GM19240 (cell line): ENCODE measurements around the gene CAB39.

Experiments used
- DNase-seq: peaks from one replicate; pipeline ENCODE4 v3.0.0; 2011; ENCODE audit warnings: low spot score; ENCODE audit not compliant: insufficient read length

Gene CAB39

DNA sequence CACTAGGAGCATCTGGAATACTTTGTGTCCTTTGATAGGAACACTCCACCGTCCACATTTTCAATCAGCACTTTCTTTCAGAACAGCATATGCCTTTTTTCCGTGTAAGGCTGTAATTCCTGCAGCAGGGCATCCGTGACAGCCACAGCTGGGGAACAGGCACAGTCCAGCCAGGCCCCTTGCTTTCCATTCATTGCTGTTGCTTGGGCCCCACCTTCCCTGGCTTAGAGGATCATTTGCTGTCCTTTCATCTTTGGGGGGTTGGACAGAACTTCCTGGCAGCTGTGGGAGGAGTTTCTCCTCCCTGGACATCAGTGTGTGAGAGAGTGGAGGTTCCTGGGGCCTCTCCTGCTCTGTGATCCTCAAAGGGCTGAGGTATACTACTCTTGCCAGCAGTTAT, 102.4 kb downstream of the CAB39 start:
- no peak for DNase-seq

DNA sequence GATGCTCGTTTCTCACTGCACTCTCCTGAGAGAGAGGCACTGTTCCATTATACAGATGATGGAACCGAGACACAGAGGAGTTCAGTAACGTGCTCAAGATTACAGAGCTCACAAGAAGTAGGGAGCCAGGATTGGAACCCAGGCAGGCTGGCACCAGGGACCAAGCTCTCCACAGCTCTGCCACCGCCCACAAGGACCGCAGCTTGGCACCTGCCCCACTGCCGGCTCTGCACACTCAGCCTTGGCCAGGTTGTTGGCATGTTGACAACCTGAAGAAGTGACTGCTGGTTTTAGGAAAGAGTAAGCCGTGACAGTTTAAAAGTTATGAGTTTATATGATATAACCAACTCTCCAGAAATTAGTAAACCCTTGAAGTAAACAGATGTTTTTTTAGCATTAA, 104.1 kb downstream of the CAB39 start:
- no peak for DNase-seq

DNA sequence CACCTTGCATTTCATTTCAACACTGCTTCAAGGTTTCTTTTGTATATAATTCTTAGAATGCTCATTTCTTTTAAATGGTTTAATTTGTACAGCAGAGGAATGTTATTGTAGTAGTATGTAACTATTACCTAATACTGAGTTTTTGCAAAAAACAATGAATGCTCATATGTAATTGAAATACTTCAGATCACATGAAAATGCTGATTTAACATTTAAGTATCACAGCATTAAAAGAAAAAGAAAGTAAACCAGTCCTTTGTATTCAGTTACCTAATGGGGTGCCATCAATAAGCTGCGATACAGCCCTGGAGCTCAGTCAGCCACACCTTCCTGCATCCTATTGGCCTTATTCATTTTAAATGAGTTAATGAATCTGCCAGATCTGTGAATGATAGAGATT, 106.8 kb downstream of the CAB39 start:
- no peak for DNase-seq

DNA sequence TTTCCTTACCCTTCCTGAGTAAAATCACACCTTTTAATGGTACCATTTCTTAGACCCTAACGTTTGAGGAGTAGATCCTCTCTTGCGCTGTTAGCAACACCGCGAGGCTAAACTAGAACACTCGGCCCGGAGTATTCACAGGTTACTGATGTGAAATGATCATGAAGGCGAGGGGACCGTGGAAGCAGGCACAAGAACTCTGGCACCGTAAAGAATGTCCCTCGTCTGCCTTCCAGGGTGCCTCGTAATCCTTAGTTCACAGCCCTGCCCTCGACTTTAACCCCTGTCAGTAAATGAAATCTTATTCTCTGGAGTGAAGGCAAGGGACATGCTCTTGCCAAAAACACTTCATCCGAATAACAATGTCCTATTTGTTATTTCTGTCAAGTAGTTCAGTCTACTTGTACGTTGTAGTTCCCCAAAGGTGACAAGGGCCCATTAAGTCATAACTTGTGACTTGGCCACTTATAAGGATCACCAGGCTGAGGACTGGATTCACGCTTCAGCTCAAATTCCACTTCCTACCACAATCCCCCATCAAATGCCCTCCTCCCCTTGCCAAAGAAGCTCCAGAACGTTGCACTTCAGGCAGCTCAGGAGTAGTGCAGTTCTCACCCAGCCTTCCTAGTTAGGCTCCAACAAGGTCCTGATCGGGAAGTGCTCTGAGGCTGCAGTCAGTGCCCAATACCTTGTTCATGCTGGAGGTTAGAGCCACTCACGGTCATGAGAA, 108.8 kb downstream of the CAB39 start:
- DNase-seq = no peak

DNA sequence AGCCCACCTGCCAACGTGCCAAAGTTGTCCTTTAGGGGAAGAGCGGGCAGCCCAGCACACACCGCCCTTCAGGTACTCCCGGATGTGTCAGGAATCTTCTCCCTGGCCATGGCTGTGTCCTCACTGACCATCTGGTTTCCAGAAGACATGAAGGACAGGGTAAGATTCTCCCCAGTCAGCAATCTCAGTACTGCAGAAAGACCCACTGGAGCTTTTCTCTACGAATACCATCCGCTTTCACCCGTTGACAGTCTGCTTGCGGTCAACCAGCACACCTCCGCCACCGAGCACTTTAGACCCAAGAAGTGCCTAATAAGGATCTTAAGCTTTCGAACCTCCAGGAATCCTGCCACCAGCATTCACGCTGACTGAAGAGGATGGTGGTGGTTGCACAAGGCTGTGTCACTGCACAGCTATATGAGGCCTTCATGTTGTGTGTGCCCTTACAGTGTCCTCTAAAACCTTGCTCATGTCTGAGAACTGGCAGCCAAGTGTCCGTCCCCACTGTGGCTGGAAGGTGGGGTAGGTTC, 109.4 kb downstream of the CAB39 start:
- no peak for DNase-seq

DNA sequence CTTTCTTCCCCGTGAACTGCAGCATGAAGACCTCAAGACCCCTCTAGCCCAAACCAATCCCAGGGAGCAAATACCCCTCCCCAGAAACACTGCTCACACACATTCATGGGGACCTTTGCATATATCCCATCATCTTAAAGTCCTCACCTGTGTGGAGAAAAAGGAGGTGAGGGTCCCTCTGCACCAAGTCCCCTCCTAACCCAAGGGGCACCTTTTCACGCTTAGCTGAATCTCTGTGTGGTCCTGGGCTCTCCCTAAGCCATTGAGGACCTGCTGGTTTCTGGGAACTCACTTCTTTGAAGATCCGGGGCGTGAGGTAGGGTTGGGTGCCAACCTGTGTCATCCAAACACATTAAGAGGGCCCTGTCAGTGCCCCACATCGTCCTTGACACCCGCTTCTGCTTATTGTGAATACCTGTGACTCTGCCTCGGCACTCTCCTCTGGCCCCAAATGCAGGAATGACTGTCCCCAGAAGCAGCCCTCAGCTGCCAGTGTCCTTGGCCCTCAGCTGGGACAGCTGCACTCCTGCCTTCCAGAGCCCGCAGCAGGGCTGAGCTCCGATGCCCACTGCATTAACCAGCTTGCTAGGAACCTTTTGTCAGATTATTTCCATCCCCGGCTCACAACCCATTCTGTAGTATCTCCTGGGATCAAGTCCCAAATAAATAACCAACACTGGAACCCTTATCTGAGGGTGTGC, 110.8 kb downstream of the CAB39 start:
- DNase-seq = no peak

DNA sequence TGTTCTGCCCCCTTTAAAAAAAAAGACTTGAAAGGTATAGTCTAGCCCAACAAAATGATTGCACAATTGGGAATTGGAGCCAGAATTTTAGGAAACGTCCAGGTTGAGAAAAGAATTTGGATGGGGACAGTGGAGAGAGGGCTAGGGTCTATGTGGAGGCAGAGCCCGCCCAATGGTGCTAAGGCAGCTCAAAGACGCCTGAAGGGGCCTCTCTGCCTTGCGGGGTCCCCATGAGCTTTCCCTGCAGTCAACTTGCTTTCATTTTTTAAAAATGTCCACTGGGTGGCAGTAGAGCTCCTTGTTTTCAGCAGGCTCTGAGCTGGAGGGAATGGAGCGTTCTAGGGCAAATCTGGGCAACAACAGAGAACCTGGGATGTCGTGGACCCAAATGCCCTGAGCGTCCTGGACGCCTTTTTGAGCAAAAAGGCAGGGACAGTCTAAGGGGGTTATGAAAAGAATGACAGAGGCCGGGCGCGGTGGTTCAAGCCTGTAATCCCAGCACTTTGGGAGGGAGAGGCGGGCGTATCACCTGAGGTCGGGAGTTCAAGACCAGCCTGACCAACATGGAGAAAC, 111.8 kb downstream of the CAB39 start:
- peak; percentile 69 for DNase-seq

DNA sequence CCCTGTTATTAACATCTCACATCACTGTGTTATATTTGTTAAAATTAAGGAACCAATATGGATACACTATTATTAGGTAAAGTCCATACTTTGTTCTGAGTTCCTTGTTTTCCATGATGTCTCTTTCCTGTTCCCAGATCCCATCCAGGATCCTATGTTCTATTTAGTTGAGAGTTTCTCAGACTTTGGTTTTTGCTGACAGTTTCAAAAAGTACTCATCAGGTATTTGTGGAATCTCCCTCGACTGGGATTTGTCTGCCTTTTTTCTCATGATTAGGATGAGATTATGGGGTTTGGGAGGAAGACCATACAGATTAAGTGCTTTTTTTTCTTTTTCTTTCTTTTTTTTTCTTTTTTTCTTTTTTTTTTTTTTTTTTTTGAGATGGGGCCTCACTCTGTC, 112.7 kb downstream of the CAB39 start:
- no peak for DNase-seq

DNA sequence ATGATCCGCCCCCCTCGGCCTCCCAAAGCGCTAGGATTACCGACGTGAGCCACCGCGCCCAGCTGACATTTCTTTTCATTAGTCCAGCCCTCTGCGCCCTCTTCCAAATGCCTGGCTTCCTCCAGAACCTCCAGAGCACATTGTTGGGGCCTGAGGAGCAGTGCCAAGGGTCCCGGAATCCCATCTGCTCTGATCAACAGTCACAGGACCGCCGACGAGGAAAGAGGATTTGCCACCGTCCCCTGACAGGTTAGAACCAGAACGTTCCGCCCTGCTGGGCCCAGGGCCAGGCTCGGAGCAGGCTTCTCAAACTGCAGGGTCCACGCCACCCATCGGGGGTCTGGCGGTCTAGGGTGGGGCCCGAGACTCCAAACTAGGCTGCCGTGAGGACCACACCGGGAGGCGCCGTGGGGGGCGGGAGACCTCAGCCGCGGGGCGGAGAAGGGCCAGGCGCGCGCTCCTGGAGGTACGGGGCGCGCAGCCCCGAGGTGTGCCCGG, 115.2 kb downstream of the CAB39 start:
- no peak for DNase-seq

DNA sequence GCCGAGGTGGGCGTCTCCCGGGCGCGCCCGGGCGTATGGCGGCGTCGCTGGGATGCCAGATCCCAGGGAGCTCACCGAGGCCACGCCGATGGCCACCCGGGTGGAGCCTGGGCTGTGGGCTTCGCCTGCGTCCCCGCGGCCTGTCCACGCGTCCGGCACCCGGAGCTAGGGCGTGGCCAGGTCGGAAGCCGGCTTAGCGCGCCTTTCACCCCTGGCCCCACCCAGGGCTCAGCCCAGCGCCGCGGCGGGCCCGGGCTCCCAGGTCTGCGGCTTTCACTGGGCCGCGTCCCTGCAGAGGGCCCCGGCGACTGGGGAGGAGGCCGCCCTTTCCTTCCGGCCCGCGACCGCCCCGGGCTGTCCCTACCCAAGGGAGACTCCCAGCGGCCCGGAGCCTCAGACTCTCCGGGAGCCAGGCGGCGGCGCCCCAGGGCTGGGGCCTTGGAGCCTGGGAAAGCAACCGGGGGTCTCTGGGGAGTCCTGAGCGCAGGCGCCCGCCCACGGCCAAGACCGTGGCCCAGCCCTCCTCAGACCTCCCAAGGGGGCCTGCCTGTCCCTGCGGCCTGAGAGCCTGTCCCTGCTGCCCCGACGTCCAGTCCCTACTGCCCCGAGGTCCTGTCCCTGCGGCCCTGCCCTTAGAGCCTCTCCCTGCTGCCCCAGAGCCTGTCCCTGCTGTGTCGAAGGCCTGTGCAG, 115.8 kb downstream of the CAB39 start:
- peak; percentile 11 for DNase-seq

DNA sequence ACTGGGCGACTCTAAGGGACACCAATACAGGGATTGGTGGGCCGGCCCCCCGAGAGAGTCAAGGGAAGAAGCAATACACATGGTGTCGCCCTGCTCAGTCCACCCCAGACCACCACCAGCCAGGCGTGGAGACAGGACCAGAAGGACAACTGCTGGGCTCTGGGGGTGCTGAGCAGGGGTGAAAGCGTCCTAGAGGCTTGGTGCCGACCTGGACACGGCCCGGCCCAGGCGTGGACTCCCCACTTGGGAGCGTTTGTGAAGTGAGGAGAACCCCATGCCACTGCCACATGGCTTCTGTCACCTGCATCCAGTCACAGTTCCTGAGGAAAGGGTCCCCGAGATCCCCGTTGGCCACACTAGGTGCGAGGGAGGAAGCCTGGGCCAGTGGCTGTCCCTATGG, 116.7 kb downstream of the CAB39 start:
- no peak for DNase-seq

DNA sequence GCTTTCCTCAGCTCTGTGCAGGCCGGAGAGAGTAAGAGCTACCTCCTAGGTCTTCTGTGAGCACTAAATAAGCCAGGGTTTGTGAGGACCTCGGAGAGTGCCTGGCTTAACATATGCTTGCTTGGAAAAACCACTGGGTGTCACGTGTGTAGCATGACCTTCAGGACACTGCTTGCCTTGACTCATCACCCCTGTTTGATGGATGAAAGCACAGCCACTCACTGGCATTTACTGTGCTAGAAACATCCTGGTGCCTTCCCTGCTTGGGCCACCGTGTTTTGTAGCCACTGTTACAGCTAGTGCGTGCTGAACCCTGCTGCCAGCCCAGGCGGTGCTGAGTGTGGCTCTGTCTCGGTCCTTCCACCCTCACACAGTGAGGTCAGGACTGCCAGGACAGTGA, 117.3 kb downstream of the CAB39 start:
- DNase-seq = no peak

DNA sequence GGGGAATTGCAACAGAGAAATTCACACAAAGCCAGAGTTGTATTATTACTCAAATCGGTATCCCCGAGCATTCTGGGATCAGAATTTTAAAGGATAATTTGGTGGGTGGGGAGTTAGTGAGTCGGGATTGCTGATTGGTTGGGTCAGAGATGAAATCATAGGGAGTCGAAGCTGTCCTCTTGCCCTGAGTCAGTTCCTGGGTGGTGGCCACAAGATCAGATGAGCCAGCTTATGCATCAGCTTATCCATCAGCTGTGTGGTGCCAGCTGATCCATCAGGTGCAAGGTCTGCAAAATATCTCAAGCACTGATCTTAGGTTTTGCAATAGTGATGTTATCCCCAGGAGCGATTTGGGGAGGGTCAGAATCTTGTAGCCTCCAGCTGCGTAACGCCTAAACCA, 117.8 kb downstream of the CAB39 start:
- DNase-seq = no peak

DNA sequence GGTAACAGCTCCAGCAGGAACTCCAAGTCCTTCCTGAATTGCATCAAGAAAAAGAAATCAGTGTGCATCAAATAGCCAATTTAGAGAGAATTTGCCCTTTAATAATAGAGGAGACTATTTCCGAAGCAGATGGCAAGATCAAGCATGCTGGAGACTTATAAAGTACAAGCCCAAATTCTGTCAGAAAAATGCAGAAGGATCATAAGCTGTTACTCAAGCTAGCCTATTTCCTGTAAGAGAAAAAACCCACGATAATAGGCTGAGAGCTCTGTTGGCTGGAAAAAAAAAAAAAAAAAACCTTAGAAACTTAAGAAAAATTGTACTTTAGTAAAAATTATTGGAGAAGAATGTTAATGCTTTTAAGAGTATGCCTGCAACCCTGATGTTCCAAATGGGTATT, 127.7 kb downstream of the CAB39 start:
- DNase-seq = no peak

DNA sequence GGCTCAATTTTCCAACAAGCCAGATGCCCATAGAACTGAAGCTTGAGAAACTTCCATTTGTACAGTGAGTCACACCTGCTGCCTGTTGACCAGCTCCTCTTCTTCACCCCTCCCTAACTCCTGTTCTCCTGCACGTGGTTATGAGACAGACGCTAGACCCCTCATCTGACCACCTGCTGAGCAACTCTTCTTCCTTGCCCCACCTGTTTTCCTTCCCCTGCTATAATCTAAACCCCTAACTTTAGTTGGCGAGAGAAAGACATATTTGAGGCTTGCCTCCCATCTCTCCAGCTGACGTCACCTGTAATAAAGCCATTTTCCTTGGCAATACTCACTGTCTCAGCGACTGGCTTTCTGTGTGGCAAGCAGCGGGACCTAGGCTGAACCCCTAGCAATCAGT, 129.8 kb downstream of the CAB39 start:
- no peak for DNase-seq

DNA sequence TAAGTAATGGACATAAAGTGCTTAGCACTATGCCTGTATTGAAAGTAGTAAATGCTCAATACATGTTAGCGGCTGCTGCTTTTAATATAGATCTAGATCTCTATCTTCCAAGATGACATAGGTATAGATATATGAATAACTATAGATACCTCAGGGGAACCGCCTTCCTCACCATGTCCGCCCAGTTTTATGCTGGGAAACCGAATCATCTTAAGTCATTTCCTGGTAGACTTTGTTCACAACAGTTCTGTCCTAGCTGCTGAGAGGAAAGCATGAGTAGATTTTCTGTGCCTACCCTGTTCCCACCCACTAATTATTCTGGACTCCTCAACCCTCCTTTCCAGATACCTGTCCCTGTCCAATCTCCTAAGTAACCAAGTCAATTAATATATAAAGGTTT, 130.5 kb downstream of the CAB39 start:
- DNase-seq = no peak

DNA sequence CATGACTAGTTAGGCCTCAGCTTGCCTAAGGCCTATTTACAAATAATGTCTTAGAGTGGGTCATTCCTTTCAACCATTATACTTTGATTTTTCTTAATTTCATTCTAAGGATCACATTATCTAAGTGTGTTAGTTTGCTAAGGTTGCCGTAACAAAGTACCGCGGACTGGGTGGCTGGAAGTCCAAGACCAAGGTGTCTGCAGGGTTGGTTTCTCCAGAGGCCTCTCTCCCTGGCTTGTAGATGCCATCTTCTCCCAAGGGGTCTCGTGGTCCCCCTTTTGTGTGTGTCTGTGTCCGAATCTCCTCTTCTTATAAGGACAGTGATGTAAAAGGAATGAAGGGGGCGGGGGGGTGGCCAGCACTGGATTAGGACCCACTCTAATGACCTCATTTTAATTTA, 133.7 kb downstream of the CAB39 start:
- no peak for DNase-seq

DNA sequence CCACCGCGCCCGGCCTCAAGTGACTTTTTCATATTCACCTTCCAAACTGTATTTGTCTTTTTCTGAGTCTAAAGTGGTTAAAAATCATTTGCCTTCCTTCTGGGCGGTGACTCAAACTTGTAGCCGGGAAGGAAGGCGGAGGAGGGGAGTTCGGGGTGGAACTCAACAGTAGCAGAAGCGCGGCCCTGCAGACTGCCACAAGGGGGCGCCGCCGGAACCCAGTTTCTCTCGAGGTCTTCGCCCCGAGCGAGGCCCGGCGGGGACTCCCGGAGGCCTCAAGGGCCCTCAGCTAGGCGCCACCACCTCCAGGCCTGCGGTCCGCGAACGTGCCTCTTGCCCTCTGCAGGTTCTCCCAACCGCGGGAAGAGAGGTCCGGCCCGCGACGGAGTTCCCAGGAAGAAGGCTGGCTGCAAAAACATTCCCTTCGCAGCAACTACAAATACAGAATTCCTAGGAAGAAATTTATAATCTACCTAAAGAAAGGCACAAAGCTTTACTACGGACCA, 135.3 kb downstream of the CAB39 start:
- DNase-seq = peak; percentile 85

DNA sequence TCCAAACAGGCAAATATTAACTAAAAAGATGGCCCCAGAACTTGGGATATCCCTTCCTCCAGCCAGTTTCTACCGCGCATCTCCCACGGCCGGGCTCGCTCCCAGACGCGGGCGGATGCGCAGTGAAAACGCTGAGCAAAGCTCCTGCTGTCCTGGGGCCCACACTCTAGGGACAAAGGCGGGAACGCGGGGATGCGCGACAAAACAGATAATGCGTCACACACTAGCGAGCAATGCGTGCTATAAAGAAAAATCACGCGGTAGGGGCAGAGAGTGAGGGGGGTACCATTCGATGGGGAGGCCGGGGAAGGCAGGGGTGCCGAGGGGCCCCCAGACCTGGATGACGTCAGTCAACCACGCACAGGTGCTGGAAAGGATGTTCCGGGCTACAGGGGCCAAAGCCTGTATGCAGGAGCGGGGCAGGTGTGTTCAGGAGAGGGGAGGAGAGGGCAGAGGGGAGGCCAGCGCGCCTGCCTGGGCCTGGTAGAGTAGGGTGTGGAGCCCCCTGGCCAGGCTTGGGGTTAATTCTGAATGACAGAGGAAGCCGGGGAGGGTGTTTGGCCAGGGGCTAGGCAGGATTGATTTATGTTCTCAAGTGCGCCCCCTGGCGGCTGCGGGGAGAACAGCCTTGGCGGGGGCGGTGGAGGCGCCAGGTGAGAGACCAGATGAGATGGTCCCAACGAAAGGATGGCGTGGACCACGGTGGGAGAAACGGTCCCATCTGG, 137.2 kb downstream of the CAB39 start:
- peak; percentile 40 for DNase-seq

DNA sequence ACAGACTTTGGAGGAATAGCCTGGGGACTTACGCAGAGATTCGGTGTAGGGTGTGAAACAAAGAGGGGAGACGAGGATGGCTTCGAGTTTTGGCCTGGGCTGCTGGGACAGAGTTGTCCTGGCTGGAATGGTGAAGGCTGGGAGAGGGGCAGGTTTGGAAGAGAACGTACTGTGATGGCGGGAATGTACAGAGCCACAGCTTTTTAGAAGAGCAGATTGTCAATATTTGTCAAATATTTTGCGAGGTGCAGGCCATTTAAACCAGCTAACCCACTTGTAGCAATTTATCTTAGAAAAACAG, 137.7 kb downstream of the CAB39 start:
- DNase-seq = no peak

DNA sequence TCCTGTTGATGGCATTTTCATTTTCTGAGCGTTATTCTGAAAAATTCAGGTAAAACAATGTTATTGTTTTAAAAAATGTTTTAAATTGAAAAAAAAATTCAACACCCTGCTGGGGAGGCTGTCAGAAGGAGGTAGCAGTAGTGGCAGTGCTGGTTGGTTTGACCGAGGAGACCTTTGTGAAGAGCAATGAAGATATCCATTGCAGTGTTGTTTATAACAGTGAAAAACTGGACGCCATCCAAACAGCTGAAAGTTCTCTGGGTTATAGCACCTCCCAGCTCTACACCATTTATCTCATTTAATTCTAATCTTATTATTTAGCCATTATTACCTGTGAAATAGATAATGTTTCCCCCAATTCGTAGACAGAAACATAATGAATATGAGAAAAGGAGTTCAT, 139.5 kb downstream of the CAB39 start:
- no peak for DNase-seq
